ENCODE results near the gene SLC23A1. TPM values are rescaled to one million over a fixed set of nuclear protein-coding genes. Genes with fewer than 3 reads are reported as not detected.

Gene SLC23A1
- total RNA-seq, 4 donors from 2014 or later: not detected

DNA sequence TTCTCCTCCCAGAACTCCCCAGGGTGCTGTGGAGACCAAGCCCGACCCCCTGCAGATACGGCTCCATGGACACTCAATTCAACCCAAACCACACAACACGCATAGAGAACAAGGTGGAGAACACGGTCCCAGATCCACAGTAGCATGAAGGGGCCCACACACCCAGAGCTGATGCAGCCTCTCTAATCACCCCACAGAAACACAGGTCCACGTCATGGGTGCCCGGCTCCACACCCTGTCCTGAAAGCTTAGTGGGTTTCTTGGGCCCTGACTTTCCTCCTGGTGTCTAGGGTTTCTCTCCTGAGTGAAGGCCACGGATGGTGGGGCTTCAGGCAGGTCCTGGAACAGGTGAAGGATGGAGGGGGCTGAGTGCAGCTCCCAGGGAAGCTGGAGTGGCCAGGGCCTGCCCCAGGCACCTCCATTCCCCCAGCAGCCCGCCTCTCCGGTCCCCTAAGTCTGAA lies 1.5 kb upstream of the SLC23A1 start:
- ATAC-seq (ENCODE audit: low FRiP score) (no peak), DNase-seq (ENCODE audit: low spot score) (no peak)
- TF ChIP-seq, protein P1, sequence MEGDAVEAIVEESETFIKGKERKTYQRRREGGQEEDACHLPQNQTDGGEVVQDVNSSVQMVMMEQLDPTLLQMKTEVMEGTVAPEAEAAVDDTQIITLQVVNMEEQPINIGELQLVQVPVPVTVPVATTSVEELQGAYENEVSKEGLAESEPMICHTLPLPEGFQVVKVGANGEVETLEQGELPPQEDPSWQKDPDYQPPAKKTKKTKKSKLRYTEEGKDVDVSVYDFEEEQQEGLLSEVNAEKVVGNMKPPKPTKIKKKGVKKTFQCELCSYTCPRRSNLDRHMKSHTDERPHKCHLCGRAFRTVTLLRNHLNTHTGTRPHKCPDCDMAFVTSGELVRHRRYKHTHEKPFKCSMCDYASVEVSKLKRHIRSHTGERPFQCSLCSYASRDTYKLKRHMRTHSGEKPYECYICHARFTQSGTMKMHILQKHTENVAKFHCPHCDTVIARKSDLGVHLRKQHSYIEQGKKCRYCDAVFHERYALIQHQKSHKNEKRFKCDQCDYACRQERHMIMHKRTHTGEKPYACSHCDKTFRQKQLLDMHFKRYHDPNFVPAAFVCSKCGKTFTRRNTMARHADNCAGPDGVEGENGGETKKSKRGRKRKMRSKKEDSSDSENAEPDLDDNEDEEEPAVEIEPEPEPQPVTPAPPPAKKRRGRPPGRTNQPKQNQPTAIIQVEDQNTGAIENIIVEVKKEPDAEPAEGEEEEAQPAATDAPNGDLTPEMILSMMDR (IDR thresholded peaks at IDR 0.05): no peak

DNA sequence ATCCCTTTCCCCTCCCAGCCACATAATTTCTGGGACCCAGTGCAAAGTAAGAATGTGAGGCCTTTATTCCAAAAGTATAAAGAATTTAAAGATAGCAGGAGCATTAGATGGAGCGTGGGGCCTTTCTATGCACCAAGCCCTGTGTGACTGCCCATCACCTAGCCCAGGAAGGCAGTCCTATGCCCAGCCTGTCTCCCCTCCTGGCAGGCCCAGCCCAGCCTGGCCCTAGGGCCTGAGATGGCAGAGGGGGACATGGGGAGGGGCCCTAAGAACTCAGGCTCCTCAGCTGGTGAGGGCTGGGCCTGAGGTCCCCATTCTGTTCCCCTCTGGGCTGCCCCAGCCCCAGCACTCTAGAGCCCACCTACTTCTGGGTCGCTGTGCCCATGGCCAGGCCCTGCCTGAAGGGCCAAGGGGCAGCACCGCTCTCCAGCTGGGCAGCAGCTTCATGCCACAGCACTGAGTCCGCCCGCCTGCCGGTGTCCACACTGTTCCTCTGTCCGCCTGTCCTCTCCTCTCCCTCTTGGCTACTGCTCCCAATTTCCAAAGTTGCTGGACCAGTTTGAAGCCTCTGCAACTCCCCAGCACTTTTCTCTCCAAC lies 995 bp upstream of the SLC23A1 start:
- ATAC-seq (ENCODE audit: low FRiP score) (no peak), DNase-seq (ENCODE audit: low spot score) (no peak)
- TF ChIP-seq, protein P1 (IDR thresholded peaks at IDR 0.05): no peak

DNA sequence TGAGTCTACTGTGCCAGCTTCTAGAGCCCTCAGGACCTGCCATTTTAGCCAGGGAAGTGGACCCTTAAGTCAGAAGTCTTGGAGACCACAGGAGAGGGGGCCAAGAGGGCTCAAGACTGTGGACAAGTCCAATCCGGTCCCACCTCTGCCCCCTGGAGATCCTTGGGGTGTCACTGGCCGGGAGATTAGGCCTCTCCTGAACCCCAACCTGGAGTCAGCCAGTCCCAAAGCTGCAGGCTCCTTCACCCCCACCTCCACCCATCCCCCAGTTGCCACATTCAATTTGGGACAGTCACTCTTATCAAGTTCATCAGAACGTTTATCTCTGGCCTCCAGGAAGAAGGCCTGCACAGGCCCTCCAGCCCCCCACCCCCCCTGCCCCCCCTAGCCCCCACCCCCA lies 290 bp downstream of the SLC23A1 start:
- TF ChIP-seq, protein P1 (IDR thresholded peaks at IDR 0.05): no peak
- ATAC-seq (ENCODE audit: low FRiP score): no peak
- DNase-seq (ENCODE audit: low spot score): no peak

DNA sequence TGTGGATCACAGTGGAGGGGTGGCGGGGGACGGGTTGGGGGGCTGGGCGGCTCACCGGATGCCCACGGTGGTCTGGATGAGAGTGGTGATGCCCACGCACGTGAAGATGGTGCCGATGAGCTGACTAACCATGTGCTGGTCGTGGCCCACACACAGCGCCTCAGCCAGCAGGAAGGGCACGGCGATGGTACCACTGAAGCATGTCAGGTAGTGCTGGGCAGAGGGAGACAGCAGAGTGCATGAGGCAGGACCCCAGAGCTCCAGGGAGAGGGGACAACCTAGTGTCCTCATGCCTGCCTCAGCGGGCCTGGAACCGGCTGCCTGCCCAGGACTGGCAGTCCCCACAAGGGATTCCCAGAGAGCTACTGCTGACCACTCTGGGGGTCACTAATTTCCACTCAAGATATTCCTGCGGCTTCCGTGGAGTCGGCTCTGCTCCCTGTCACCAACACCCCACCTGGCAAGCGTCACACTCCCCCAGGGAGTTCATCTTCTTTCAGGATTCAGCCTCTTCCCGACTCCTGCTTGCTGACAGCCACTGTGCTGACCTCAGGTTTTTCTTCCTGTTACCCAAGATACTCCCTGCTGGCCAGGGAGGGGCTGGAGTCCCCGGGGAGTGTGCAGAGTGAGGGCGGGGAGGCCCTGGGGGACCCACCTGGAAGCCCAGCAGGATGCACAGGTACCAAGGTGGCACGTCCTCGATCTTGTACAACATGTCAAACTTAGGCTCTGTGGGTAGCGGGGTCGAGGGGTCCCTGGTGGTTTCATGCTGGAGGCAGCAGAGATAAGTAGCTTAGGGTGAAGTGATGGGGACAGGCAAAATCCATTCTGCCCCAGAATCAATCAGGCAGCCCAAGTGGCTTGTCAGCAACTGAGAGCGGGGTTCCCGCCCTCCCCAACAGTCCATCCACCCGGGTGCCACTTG lies 998 bp downstream of the SLC23A1 start:
- TF ChIP-seq, protein P1 (IDR thresholded peaks at IDR 0.05): no peak
- DNase-seq (ENCODE audit: low spot score) (no peak), ATAC-seq (ENCODE audit: low FRiP score) (no peak)

DNA sequence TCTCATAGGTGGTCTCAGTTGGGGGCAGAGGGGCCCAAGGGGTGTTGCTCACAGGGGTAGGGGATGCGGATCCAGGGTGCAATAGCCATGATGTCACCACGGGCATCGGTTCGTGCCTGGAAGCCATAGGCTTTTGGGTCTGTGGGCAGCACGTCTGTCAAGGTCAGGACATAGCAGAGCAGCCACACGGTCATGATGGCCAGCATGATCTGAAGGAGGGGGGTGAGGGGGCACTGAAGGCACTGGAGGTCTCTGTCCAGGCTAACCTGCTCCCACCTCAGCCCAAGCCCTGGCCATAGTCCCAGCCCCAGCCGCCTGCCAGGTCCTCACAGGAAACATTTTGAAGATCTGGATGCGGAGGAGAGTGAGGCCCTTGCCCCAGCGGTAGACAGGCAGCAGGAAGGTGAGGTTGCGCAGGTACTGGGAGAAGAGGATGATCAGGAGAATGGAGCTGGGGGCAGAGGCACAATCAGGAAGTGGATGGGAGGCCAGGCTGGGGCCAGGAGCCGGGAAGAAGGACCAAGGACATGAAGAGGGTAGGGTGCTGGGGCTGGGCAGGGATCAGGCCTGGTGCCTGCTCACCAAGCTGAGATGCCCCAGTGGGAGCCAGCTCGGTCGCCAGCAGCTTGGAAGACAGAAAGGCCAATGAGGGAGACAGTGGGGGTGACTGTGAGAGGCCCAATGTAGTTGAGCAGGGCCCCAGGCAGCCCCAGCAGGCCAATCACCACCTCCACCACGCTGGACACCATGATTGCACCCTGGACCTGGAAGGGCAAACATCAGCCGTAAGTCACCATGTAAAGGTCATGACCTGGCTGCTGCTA lies 3.3 kb downstream of the SLC23A1 start:
- TF ChIP-seq, protein P1 (IDR thresholded peaks at IDR 0.05): no peak
- ATAC-seq (ENCODE audit: low FRiP score) (no peak), DNase-seq (ENCODE audit: low spot score) (no peak)

DNA sequence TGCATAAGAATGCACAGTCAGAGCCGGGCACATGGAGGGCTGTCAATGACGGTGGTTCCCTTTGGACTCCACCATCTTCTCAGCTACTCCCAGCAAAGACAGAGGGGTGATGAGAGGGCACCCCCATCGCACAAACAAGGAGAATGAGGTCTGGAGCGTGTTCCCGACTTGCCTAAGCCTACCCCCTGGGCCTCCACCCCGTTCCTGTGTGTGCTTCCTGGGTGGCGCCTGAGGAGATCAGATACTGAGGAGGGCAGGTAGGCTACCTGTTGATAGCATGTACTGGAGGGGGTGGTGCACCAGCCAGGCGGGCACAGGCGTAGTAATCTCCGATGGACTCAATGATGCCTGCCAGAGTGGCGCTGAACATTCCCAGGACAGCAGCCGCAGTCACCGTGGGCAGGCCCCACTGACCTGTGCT lies 4.1 kb downstream of the SLC23A1 start:
- DNase-seq (ENCODE audit: low spot score): no peak
- ATAC-seq (ENCODE audit: low FRiP score): no peak
- TF ChIP-seq, protein P1 (IDR thresholded peaks at IDR 0.05): no peak

Measured in omental fat pad (tissue), 4 donors.